BLaER1 (cell line): ENCODE data around the gene OR52N2.
A peak's percentile ranks its signal among the peaks of the same experiment; 100 is the strongest.

Source experiments
- H3K27ac ChIP-seq: shearing (Covaris generic); formaldehyde crosslinking; 2 replicates; pipeline ENCODE4 v1.8.1; 2022
- H3K27me3 ChIP-seq: shearing (Covaris generic); formaldehyde crosslinking; 2 replicates; pipeline ENCODE4 v1.8.1; 2022
- H3K36me3 ChIP-seq: shearing (Covaris generic); formaldehyde crosslinking; 2 replicates; pipeline ENCODE4 v1.8.1; 2022
- H3K4me1 ChIP-seq: shearing (Covaris generic); formaldehyde crosslinking; 2 replicates; pipeline ENCODE4 v1.8.1; 2022
- H3K4me2 ChIP-seq: shearing (Covaris generic); formaldehyde crosslinking; 2 replicates; pipeline ENCODE4 v1.8.1; 2022
- H3K4me3 ChIP-seq: shearing (Covaris generic); formaldehyde crosslinking; 2 replicates; pipeline ENCODE4 v1.8.1; 2022
- H3K9ac ChIP-seq: shearing (Covaris generic); formaldehyde crosslinking; 2 replicates; pipeline ENCODE4 v1.8.1; 2022
- H3K9me3 ChIP-seq: shearing (Covaris generic); formaldehyde crosslinking; 2 replicates; pipeline ENCODE4 v1.8.1; 2022
- H4K20me1 ChIP-seq: shearing (Covaris generic); formaldehyde crosslinking; 2 replicates; pipeline ENCODE4 v1.8.1; 2022
- Cebpa-rat ChIP-seq: shearing (Covaris generic); IDR thresholded peaks from 2 replicates; pipeline ENCODE4 v1.8.1; 2022

The OR52N2 gene

GRCh38 chr11:5808500-5809121 is at the start of gene OR52N2:
Gene OR52N2 (plus strand): TSS chr11:5808924. CDS start chr11:5820336, 11,412 bp downstream.
- H3K4me3 ChIP-seq, result peak within 1 kb of the TSS; percentile 74
- no peak within 1 kb of the TSS for H3K27ac ChIP-seq
- no peaks in the 10 kb centered on the region for H3K27me3 ChIP-seq
- H4K20me1 ChIP-seq, result no peaks in the 10 kb centered on the region
- peak within 1 kb of the TSS; percentile 83 for H3K4me2 ChIP-seq
- no peaks in the 10 kb centered on the region for H3K36me3 ChIP-seq
- H3K9ac ChIP-seq, result peak within 1 kb of the TSS; percentile 69
- TF ChIP-seq Cebpa-rat, result no peak
- H3K9me3 ChIP-seq, result peaks cover 11% of the 10 kb centered on the region
- 0 out of 2 replicates have a peak, but pooled peaks cover 3% of the 10 kb centered on the region for H3K4me1 ChIP-seq

GRCh38 chr11:5767056-5767455 is 41.7 kb upstream of the OR52N2 start:
- Histone ChIP-seq H3K9ac (no peak overlapping the region), H3K4me1 (no peaks in the 10 kb centered on the region), H3K27me3 (no peaks in the 10 kb centered on the region), H3K27ac (no peak overlapping the region), H3K4me3 (no peak overlapping the region), H3K4me2 (no peak overlapping the region), H4K20me1 (no peaks in the 10 kb centered on the region), H3K9me3 (no peaks in the 10 kb centered on the region), H3K36me3 (no peaks in the 10 kb centered on the region)
- no peak for TF ChIP-seq Cebpa-rat

GRCh38 chr11:5783255-5783654 is 25.5 kb upstream of the OR52N2 start, which contains the start of gene OR52N5:
Gene OR52N5 (minus strand): TSS chr11:5783355. CDS start chr11:5778634, 4,721 bp downstream.
- Histone ChIP-seq H3K4me2 (no peak within 1 kb of the TSS), H3K27ac (no peak within 1 kb of the TSS), H3K27me3 (no peaks in the 10 kb centered on the region), H4K20me1 (no peaks in the 10 kb centered on the region), H3K9me3 (no peaks in the 10 kb centered on the region), H3K4me3 (no peak within 1 kb of the TSS), H3K36me3 (no peaks in the 10 kb centered on the region), H3K9ac (no peak within 1 kb of the TSS), H3K4me1 (peaks cover 28% of the 10 kb centered on the region)
- TF ChIP-seq Cebpa-rat, result no peak

DNA sequence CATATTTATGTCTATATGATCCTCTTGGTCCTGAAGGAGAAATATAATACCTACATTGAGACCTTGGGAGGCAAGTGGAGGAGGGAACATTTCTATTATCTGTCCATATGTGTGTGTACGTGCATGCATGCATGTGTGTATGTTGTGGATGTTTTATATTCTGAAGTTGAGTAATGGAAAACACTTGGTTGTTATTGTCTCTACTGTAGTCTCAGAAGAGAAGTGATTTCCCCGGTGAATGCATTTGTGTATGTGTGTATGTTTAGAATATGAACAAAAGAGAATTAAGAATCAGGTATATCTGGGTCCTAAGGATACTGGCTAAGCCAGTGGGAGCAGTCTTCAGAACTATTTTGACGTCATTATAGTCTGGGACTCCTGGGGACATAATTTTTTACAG is 17.6 kb upstream of the OR52N2 start, which contains the start of gene OR52N1:
Gene OR52N1, minus strand, starts transcription at position 101 of the 400 bp plus-strand sequence. CDS start 2,449 bp downstream, outside the sequence.
- no peak for TF ChIP-seq Cebpa-rat
- Histone ChIP-seq H3K4me1 (no peaks in the 10 kb centered on the region), H3K4me2 (no peak within 1 kb of the TSS), H3K9ac (no peak within 1 kb of the TSS), H3K36me3 (no peaks in the 10 kb centered on the region), H3K9me3 (no peaks in the 10 kb centered on the region), H4K20me1 (no peaks in the 10 kb centered on the region), H3K27ac (no peak within 1 kb of the TSS), H3K27me3 (no peaks in the 10 kb centered on the region), H3K4me3 (no peak within 1 kb of the TSS)

GRCh38 chr11:5796541-5796940 is 12.2 kb upstream of the OR52N2 start:
- H3K36me3 ChIP-seq, result no peaks in the 10 kb centered on the region
- H4K20me1 ChIP-seq, result no peaks in the 10 kb centered on the region
- TF ChIP-seq Cebpa-rat, result no peak

GRCh38 chr11:5803982-5804381 is 4.7 kb upstream of the OR52N2 start:
- TF ChIP-seq Cebpa-rat, result no peak
- H3K9ac ChIP-seq, result no peak overlapping the region

More at GRCh38 chr11:5796541-5796940, 12.2 kb upstream of the OR52N2 start:
- Histone ChIP-seq H3K9ac (no peak overlapping the region), H3K27me3 (no peaks in the 10 kb centered on the region), H3K27ac (no peak overlapping the region), H3K4me2 (no peak overlapping the region), H3K4me3 (no peak overlapping the region), H3K9me3 (no peaks in the 10 kb centered on the region), H3K4me1 (peaks cover 9% of the 10 kb centered on the region)

DNA sequence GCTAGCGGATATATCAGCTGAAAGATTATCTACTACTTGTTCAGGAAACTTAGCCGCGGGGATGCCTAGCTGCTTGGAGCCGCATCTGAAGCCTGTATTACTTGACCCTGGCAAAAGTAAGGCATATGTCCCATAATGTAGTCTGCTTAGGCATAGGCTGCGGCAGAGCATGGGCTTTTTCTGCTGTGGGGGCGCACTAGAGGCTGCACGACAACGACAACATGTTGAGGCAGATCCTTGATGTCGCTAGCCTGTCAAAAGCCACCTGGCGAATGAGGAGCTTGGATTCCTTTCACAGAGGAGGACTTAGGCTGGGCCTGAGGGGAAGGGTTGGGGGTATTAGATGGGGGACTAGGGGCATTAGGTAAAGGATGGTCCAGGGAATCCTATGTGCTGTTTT is 1.1 kb upstream of the OR52N2 start:
- Histone ChIP-seq H4K20me1 (no peaks in the 10 kb centered on the region), H3K27me3 (no peaks in the 10 kb centered on the region), H3K4me1 (0 out of 2 replicates have a peak, but pooled peaks cover 3% of the 10 kb centered on the region), H3K4me3 (no peak overlapping the region), H3K9me3 (peaks cover 16% of the 10 kb centered on the region), H3K36me3 (no peaks in the 10 kb centered on the region), H3K4me2 (no peak overlapping the region), H3K27ac (no peak overlapping the region), H3K9ac (no peak overlapping the region)
- TF ChIP-seq Cebpa-rat, result no peak

More at GRCh38 chr11:5803982-5804381, 4.7 kb upstream of the OR52N2 start:
- Histone ChIP-seq H4K20me1 (no peaks in the 10 kb centered on the region), H3K9me3 (peaks cover 16% of the 10 kb centered on the region), H3K36me3 (no peaks in the 10 kb centered on the region), H3K27me3 (no peaks in the 10 kb centered on the region), H3K27ac (no peak overlapping the region), H3K4me2 (no peak overlapping the region), H3K4me1 (peaks cover 16% of the 10 kb centered on the region), H3K4me3 (no peak overlapping the region)

DNA sequence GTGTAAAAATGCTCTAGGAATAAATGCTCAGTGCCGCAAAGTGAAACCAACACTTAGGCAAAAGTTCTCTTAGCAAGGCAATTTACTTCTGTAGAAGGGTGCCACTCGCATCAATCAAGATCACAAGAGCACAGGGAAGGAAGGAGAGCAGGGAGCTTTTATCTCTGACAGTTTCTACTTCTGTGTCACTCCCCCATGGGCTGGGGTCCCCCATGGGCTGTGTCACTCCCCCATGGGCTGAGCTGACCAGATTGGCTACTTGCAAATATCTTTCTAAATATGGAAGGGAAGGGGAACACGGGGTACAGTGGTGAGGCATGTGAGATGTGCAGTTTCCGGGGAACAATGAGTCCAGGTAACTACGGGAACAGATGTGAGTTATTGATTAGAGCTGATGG is 397 bp downstream of the OR52N2 start:
- Histone ChIP-seq H3K27me3 (no peaks in the 10 kb centered on the region), H3K4me2 (peak overlapping the region; percentile 83), H4K20me1 (no peaks in the 10 kb centered on the region), H3K27ac (no peak overlapping the region), H3K36me3 (no peaks in the 10 kb centered on the region), H3K9me3 (peaks cover 6% of the 10 kb centered on the region), H3K4me3 (peak overlapping the region; percentile 74), H3K4me1 (0 out of 2 replicates have a peak, but pooled peaks cover 3% of the 10 kb centered on the region), H3K9ac (peak overlapping the region; percentile 69)
- no peak for TF ChIP-seq Cebpa-rat

GRCh38 chr11:5809905-5810795 is 1.4 kb downstream of the OR52N2 start:
- Histone ChIP-seq H3K4me2 (no peak overlapping the region), H3K9ac (no peak overlapping the region), H3K36me3 (no peaks in the 10 kb centered on the region), H3K27ac (no peak overlapping the region), H4K20me1 (no peaks in the 10 kb centered on the region), H3K27me3 (no peaks in the 10 kb centered on the region), H3K4me3 (no peak overlapping the region), H3K9me3 (no peaks in the 10 kb centered on the region), H3K4me1 (peaks cover 7% of the 10 kb centered on the region; the same call in 1 of the 2 replicates)
- TF ChIP-seq Cebpa-rat, result no peak

GRCh38 chr11:5815534-5815933 is 6.8 kb downstream of the OR52N2 start:
- H3K9me3 ChIP-seq, result no peaks in the 10 kb centered on the region
- no peaks in the 10 kb centered on the region for H3K27me3 ChIP-seq
- no peak overlapping the region for H3K9ac ChIP-seq
- H3K4me3 ChIP-seq, result no peak overlapping the region
- H3K4me1 ChIP-seq, result peaks cover 13% of the 10 kb centered on the region; the same call in 1 of the 2 replicates
- H3K27ac ChIP-seq, result no peak overlapping the region
- no peaks in the 10 kb centered on the region for H3K36me3 ChIP-seq
- TF ChIP-seq Cebpa-rat, result no peak
- no peaks in the 10 kb centered on the region for H4K20me1 ChIP-seq
- no peak overlapping the region for H3K4me2 ChIP-seq
